HEK293 (cell line): ENCODE results near the gene DGKD.

Source experiments
- MEIS1 ChIP-seq: sonication (generic); formaldehyde crosslinking; IDR thresholded peaks from 2 replicates; pipeline ENCODE4 v1.8.1; 2022; ENCODE audit warnings: missing genetic modification reagents, mild to moderate bottlenecking, borderline replicate concordance
- ZBTB48 ChIP-seq: fragments of 450-650 bp; formaldehyde crosslinking; IDR thresholded peaks from 2 replicates; pipeline ENCODE4 v1.5.1; 2016; ENCODE audit warnings: missing biosample characterization, missing genetic modification characterization
- ZNF114 ChIP-seq: fragments of 450-650 bp; formaldehyde crosslinking; IDR thresholded peaks from 2 replicates; pipeline ENCODE4 v1.5.0; 2017; ENCODE audit warnings: missing biosample characterization, missing genetic modification characterization
- ZNF23 ChIP-seq: fragments of 450-650 bp; formaldehyde crosslinking; IDR thresholded peaks from 2 replicates; pipeline ENCODE4 v1.5.1; 2016; ENCODE audit warnings: missing biosample characterization, missing genetic modification characterization, borderline replicate concordance
- ZNF596 ChIP-seq: fragments of 450-650 bp; IDR thresholded peaks from 2 replicates; pipeline ENCODE4 v1.5.0; 2018; ENCODE audit warnings: missing biosample characterization, mild to moderate bottlenecking, missing genetic modification characterization, moderate library complexity
- ZNF792 ChIP-seq: fragments of 450-650 bp; formaldehyde crosslinking; IDR thresholded peaks from 2 replicates; pipeline ENCODE4 v1.5.1; 2016; ENCODE audit warnings: missing biosample characterization, missing genetic modification characterization
- TF ChIP-seq, protein P1 (sequence below): fragments of 450-650 bp; formaldehyde crosslinking; IDR thresholded peaks from 2 replicates; pipeline ENCODE4 v1.5.1; 2016; ENCODE audit warnings: missing biosample characterization, missing genetic modification characterization
- TF ChIP-seq, protein P2 (sequence below): fragments of 450-650 bp; formaldehyde crosslinking; IDR thresholded peaks from 2 replicates; pipeline ENCODE4 v1.5.1; 2016; ENCODE audit warnings: missing biosample characterization, missing genetic modification characterization

GRCh38 chr2:233461481-233461891 is 107.2 kb downstream of the DGKD start:
- TF ChIP-seq, protein P1, sequence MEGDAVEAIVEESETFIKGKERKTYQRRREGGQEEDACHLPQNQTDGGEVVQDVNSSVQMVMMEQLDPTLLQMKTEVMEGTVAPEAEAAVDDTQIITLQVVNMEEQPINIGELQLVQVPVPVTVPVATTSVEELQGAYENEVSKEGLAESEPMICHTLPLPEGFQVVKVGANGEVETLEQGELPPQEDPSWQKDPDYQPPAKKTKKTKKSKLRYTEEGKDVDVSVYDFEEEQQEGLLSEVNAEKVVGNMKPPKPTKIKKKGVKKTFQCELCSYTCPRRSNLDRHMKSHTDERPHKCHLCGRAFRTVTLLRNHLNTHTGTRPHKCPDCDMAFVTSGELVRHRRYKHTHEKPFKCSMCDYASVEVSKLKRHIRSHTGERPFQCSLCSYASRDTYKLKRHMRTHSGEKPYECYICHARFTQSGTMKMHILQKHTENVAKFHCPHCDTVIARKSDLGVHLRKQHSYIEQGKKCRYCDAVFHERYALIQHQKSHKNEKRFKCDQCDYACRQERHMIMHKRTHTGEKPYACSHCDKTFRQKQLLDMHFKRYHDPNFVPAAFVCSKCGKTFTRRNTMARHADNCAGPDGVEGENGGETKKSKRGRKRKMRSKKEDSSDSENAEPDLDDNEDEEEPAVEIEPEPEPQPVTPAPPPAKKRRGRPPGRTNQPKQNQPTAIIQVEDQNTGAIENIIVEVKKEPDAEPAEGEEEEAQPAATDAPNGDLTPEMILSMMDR (tag by site-specific recombination), result no peak
- no peak for TF ChIP-seq ZNF792
- TF ChIP-seq ZBTB48 (tag by site-specific recombination), result no peak
- TF ChIP-seq ZNF596 (tag by site-specific recombination), result no peak
- TF ChIP-seq ZNF114 (tag by site-specific recombination), result no peak
- no peak for TF ChIP-seq MEIS1 (CRISPR knock-in tag)
- TF ChIP-seq, protein P2, sequence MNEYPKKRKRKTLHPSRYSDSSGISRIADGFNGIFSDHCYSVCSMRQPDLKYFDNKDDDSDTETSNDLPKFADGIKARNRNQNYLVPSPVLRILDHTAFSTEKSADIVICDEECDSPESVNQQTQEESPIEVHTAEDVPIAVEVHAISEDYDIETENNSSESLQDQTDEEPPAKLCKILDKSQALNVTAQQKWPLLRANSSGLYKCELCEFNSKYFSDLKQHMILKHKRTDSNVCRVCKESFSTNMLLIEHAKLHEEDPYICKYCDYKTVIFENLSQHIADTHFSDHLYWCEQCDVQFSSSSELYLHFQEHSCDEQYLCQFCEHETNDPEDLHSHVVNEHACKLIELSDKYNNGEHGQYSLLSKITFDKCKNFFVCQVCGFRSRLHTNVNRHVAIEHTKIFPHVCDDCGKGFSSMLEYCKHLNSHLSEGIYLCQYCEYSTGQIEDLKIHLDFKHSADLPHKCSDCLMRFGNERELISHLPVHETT (tag by site-specific recombination), result no peak
- TF ChIP-seq ZNF23 (tag by site-specific recombination), result no peak
